ENCODE measurements around the gene CNTNAP2.
A peak's percentile ranks its signal among the peaks of the same experiment; 100 is the strongest.
"Not testable (repeated sequence)": the region's sequence is repeated elsewhere in the genome, so short reads cannot be mapped to it uniquely, and the experiment has no call there.

The CNTNAP2 gene

DNA sequence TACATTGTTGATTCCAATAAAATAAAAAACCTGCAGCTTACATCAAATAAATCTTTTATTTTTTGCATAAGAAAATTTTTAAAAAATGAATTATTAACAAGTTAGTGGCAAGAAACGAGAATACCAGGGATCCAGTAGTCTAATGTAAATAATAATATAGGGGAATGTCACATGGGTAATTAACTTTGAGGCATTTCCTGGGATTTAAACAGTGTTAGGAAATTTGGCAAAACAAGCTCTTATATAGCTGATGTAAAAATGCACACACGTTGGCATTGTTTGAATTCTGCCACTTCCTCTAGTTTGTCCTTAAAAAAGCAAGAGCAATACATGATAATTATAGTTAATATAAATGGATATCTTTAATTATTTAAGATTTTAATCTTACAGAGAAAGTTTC, 768.6 kb downstream of the CNTNAP2 start:
- DNase-seq (ENCODE audit: low spot score), result no peak

DNA sequence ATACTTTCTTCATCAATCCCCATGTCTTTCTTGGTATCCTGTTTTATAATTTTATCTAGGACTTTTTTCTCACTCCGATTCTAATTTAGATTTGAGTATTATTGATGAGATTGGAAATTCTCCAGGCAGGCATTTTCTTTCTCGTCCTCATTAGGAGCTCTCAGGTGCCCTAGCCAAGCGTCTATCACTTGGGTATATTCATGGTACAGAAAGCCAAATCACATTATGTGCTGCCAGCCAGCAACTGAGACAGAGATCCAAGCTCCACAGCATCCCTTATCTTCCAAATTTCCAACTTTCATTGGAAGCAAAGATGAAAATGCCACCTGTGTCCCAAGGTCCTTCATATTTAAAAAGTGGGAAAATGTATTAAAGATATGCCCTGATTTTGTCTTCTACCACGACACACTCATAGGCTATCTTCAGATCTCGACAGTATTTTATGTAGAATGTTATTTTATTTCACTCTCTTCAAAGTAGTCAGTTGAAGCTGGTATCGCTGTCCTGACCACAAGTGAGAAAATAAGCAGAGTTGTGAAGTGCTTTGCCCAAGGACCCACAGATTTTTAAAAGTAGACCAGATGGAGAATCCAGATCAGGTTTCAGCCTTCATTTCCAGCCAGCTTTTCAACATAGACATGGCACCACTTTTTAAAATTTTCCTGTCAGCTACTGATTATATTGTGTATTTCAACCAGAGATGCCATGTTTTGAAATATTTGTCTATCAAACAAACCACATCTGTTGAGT, 773.4 kb downstream of the CNTNAP2 start:
- no peak for DNase-seq (ENCODE audit: low spot score)

DNA sequence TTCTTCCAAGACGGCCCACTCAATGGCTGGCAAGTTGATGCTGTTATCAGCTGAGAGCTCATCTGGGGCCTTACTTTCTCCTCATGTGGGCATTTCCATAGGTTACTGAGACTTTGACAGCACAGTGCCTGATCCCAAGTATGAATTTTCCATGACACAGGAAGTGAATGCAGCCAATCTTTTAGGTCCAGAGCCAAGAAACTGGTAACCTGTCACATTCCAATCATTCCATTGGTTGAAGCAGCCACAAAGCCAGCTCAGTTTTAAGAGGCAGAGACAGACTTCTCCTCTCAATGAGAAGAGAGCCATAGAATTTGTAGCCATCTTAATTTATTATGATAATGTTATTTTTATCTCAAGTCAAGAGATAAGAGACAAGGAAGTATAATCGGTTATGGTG, 775.5 kb downstream of the CNTNAP2 start:
- DNase-seq (ENCODE audit: low spot score), result no peak

DNA sequence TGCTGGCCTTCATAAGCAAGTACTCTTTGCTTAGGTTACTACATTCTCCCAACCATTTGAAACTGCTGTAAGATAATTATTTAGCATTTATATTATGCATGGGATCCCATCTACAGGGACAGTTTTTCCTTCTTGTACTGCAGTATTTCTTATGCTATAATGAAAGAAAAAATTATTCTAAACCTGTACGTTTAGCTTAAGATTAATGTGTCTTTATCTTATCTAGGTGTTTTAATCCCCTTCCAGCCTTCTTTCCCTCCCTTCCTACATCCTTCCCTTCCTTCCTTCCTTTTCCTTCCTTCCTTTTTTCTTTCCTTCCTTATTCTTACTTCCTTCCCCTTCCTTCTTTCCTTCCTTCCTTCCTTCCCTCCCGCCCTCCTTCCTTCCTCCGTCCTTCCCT, 778.3 kb downstream of the CNTNAP2 start:
- DNase-seq (ENCODE audit: low spot score), result no peak

GRCh38 chr7:146902266-146902665, 785.7 kb downstream of the CNTNAP2 start:
- no peak for DNase-seq (ENCODE audit: low spot score)

GRCh38 chr7:146902728-146903127, 786.1 kb downstream of the CNTNAP2 start:
- DNase-seq (ENCODE audit: low spot score), result no peak

DNA sequence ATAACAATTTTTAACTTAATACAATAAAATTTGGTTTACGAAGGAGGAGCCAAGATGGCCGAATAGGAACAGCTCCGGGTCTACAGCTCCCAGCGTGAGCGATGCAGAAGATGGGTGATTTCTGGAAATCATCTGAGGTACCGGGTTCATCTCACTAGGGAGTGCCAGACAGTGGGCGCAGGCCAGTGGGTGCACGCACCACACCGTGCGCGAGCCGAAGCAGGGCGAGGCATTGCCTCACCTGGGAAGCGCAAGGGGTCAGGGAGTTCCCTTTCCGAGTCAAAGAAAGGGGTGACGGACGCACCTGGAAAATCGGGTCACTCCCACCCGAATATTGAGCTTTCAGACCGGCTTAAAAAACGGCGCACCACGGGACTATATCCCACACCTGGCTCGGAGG, 789.1 kb downstream of the CNTNAP2 start:
- not testable (repeated sequence) for DNase-seq (ENCODE audit: low spot score)

- no peak for DNase-seq (ENCODE audit: low spot score)
These were observed 806.2 kb downstream of the CNTNAP2 start for GRCh38 chr7:146922782-146923181.

DNA sequence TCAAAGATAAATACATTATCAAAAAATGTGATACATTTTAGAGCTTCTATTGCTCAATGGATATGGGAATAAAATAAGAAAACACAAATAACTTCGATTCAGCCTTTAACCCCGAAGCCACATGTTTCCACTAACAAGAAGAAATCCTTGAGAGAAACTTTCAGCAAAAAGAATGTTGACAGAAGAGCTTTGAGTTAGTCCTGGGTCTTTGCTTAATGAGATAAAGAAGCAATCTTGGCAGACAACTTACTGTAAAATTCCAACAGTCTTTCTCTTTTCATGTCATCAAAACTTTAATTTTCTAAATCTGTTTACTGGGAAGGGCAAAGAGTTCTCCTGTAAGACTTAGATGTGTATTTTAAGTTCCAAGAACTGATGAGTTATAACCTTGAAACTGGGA, 810.2 kb downstream of the CNTNAP2 start:
- no peak for DNase-seq (ENCODE audit: low spot score)

DNA sequence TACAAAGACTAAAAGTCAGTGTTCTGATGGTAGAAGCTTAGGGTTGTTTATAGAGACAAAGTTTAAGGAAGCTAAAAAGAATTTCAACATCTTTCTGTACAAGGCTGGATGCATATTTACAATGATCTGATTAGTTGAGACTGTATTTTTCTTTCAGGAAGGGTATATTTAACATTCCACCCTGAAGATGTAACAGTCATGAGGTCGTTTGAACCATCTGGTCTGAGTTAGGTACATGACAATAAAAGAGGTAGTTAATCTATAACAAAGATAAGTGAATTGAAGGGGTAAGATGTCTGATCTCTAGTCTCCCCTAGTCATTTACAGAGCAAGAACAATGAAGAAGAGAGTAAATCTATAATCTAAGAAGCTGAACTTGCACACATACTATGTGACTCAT, 821.2 kb downstream of the CNTNAP2 start:
- DNase-seq (ENCODE audit: low spot score), result no peak

DNA sequence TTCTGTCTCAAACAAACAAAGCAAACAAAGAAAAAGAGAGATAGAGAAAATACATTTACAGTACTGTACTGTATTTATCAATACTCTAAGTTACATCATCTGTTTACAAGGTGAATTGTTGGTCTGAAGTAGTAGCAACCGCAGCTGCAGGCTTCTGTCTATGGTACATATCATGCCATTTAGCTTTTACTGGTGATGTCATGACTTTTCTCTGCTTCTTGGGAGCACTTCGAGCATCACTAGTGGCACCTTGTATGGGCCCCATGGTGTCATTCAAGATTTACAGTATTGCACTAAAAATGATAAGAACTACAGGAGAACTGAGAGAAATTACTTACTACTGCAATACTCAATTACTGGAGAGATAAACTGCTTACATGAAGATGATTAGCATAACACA, 826.9 kb downstream of the CNTNAP2 start:
- no peak for DNase-seq (ENCODE audit: low spot score)

DNA sequence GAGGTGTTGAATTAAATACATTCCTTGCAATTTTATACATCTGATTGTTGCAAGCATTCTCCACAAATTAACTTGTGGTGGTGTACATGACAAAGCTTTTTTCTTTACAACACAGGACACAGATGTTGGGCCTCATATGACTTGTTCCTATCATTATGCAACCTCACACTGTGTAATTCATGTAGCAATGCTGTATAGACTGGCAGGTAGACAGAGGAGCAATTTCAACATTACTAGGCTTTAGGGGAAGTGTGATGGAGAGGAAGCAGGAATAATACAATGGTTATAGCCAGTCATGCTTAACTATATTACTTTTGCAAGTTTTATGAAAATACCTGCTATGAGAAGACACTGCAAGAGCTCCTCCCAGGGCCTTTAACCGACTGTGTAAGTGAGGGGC, 832.1 kb downstream of the CNTNAP2 start:
- no peak for DNase-seq (ENCODE audit: low spot score)

DNA sequence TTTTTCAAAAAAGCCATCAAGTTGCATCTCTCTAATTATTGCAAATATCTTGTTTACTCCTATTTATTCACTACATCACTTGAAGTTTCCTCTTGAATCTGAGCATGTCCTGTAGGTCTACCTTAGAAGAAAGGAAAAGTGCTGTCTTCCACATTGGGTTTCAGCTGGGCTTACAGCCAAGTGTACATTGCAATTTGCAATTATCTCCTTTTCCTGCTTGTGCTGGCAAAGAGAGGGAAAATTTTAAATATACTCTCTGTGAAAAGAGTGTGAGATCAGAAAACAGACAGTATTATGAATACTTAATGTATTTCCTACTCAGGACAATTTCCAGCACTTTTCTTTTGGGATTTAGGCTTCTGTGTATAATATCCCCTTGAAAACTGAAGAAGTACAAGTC, 839.7 kb downstream of the CNTNAP2 start:
- DNase-seq (ENCODE audit: low spot score), result no peak

GRCh38 chr7:146956853-146957252, 840.3 kb downstream of the CNTNAP2 start:
- no peak for DNase-seq (ENCODE audit: low spot score)

DNA sequence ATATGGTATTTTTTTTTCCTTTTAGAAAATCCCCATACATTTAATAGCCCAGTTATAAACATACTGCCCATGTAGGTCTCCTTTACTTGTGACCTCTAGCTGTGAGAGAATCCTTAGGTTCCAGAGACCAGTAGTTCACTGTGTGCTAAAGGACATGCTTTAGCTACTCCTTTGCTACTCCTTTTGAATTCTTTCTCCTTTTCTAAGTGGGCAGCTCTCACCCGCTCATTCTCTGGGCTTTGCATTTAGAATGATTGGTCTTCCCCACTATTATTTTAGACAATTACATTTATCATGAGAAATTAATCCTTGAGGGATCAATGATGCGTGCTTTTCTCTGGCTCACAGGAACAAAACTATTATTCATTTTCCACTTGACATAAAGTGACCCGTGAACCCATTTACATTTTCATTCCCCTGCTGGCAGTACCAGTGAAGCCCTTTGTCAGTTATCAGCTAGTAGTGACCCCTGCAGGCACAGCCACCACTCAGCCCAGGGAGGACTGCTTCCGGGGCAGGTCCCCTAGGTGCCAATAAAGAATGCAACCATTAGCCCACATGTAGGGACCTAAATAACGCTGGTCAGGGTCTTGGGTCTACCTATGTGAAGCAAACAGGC, 844.3 kb downstream of the CNTNAP2 start:
- DNase-seq (ENCODE audit: low spot score), result no peak

GRCh38 chr7:146961617-146962016, 845.0 kb downstream of the CNTNAP2 start:
- DNase-seq (ENCODE audit: low spot score), result peak; percentile 6

DNA sequence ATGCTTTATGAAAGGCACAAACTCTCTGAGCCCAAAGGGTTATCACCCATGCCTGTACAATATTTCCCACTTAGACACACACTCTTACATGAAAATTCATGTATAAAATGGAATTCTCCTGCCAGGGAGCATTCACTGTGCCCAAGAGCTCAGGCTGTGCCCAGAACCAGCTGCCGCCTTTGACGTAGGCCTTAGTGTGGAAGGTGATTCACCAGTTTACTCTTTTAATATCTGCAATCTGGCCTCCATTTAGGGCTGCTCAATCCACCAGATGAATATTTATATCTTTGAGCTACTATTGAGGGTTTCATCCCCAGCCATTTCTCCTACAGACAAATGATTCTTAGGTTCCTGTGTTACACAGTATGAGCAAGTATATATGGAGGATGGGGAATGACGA, 849.7 kb downstream of the CNTNAP2 start:
- no peak for DNase-seq (ENCODE audit: low spot score)

DNA sequence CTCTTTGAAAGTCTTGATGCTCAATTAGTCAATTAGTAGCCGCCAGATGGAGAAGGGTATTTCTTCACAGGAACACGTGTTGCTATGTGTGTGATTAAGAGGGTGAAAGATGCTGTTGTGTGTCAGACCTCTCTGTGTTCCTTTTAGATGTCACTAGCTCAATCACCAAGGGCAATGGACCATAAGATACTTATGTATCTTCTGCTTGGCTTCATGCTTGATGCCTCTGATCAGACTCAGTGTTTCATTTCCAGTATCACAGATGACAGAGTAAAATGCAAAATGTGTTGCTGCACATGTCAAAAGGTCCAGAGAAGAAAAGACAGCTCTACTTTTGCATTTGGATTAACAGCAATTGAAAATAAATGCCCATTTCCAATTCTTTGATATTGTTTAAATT, 865.9 kb downstream of the CNTNAP2 start:
- no peak for DNase-seq (ENCODE audit: low spot score)

DNA sequence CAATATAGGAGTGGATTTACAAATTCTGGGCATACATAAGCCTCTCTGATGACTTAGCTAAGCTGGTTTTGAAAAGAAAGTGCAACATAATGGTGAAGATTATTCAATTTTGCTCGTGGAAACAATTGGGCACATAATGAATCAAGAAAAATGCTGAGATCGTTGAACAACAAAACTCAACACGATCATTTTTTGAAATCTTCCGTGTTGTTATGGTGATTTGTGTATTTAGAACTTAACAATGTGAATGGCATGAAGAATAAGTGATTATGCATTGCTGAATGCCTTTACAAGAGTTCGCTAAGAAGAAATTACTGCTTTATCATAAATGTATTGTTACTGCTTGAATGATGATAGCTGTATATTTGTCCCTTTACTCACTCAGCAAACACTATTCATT, 875.0 kb downstream of the CNTNAP2 start:
- no peak for DNase-seq (ENCODE audit: low spot score)

DNA sequence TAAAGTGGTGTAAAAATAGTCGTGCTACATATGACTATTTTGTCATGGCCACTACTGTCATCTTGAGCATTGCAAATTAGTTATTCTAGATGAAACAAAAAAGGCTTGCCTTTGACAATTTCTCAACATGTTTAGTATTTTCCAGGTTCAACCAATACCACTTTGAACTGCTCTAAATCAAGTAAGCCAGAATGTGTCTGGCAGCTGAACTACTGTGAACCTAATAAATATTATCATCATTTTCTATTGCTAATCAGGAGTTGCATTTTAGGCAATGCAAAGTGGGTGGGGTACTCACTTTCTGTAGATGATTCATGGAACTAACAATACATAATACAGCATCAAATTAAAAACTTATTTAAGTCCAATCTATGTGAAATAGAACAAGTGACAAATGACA, 877.2 kb downstream of the CNTNAP2 start:
- DNase-seq (ENCODE audit: low spot score), result no peak

GRCh38 chr7:147008530-147008929, 891.9 kb downstream of the CNTNAP2 start:
- no peak for DNase-seq (ENCODE audit: low spot score)

DNA sequence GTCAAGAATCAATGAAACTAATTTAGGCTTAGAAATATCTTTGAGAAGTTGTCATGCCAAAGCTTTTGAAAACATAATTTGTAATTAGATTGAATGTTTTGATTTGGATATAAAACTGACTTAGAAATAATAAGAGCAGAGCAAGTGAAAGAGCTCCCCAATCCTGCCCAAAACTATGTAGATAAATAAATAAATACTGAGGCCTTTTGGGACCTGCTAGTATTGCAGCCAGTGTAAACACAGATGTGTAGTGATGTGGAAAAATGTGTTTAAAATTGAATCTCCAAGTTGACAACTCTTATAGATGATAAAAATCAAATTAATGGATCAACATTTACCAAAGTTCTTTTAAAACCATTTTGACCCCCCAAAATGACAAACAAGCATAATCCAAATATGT, 896.1 kb downstream of the CNTNAP2 start:
- no peak for DNase-seq (ENCODE audit: low spot score)

- no peak for DNase-seq (ENCODE audit: low spot score)
These were observed 897.2 kb downstream of the CNTNAP2 start for GRCh38 chr7:147013825-147014224.
